K562 (cell line): ENCODE measurements around the gene PEX10. TPM values are rescaled to one million over a fixed set of nuclear protein-coding genes. Genes with fewer than 3 reads are reported as not detected.

Experiments used
- ATAC-seq: fragments of 200-7000 bp; cut with Tn5 transposase; 3 replicates; pipeline ENCODE4 v1.9.1; 2020; ENCODE audit warnings: moderate library complexity
- BruUV-seq: library from RNA; stranded (reverse); fragments of 400-500 nt; replicated peaks from 2 replicates; lab custom pipeline; 2021; lab: Mats Ljungman, UMichigan
- CTCF ChIA-PET: fragments of 300-600 bp; formaldehyde crosslinking; extraction: SDS; loops from one replicate; lab custom pipeline; 2021; ENCODE audit warnings: low intra/inter-chr PET ratio; lab: Yijun Ruan, JAX
- POLR2A ChIA-PET: fragments of 300-600, 350-650 bp; sonication (Branson Sonifier 250); formaldehyde crosslinking; extraction: SDS; loops from one replicate; lab custom pipeline; 2021; ENCODE audit warnings: antibody characterized with exemption, inconsistent platforms; lab: Yijun Ruan, JAX
- DNase-seq, 4 experiments: peaks; one replicate each; pipeline versions ENCODE4 v3.0.0 to v3.0.0-alpha.2; 2011 to 2018; ENCODE audit warnings: low spot score in 3 of 4, mixed read lengths in 3 of 4; ENCODE audit errors: extremely low read depth in 1 of 4
- FAIRE-seq: peaks from 2 replicates; lab custom pipeline; 2011; peaks lifted over from hg19 to GRCh38; lab: Jason Lieb, UNC
- H2AFZ ChIP-seq: 2 replicates; pipeline ENCODE4 v1.6.0; 2011; ENCODE audit warnings: low read depth, low read length, control low read depth, inconsistent platforms
- H3K27ac ChIP-seq: fragments of 200-600 bp; 3 replicates; pipeline ENCODE4 v1.8.0; 2011; ENCODE audit warnings: low read depth, mild to moderate bottlenecking, control low read depth, inconsistent platforms, low read length, moderate library complexity, mixed read lengths; ENCODE audit errors: extremely low read depth
- H3K27me3 ChIP-seq, 2 experiments: fragments of 300-600 bp in 1 of 2; 2 replicates in 1 of 2; 3 replicates in 1 of 2; pipeline versions ENCODE4 v1.6.0 to v1.8.0; 2011; ENCODE audit warnings: inconsistent platforms in 2 of 2, low read length in 2 of 2, mild to moderate bottlenecking in 1 of 2, mixed read lengths in 1 of 2, moderate library complexity in 1 of 2; ENCODE audit not compliant: control insufficient read depth in 2 of 2, insufficient read depth in 2 of 2
- H3K36me3 ChIP-seq: fragments of 300-600 bp; 3 replicates; pipeline ENCODE4 v1.8.0; 2011; ENCODE audit warnings: mild to moderate bottlenecking, low read length, inconsistent platforms; ENCODE audit not compliant: control insufficient read depth, insufficient read depth
- H3K4me1 ChIP-seq, 2 experiments: fragments of 200-600 bp in 1 of 2; replicated peaks in 1 of 2; 2 replicates in 1 of 2; 3 replicates in 1 of 2; pipeline versions ENCODE4 v1.5.1 to v1.8.0; 2011; ENCODE audit warnings: inconsistent platforms in 2 of 2, low read length in 2 of 2, mild to moderate bottlenecking in 1 of 2, mixed read lengths in 1 of 2, moderate library complexity in 1 of 2; ENCODE audit not compliant: control insufficient read depth in 2 of 2, insufficient read depth in 2 of 2
- H3K4me2 ChIP-seq: 2 replicates; pipeline ENCODE4 v1.6.1; 2011; ENCODE audit warnings: low read length, control low read depth, inconsistent platforms, mixed read lengths; ENCODE audit not compliant: insufficient read depth
- H3K4me3 ChIP-seq: fragments of 200-600 bp; sonication (generic), shearing (Covaris generic); 2 replicates; pipeline ENCODE4 v1.5.1; 2016; ENCODE audit warnings: control low read depth, inconsistent platforms
- H3K79me2 ChIP-seq: fragments of 200-600 bp; 3 replicates; pipeline ENCODE4 v1.8.0; 2011; ENCODE audit warnings: low read length, inconsistent platforms; ENCODE audit not compliant: control insufficient read depth, insufficient read depth
- H3K9ac ChIP-seq, 2 experiments: 2 replicates each; pipeline versions ENCODE4 v1.6.0 to v1.6.1; 2011; ENCODE audit warnings: low read depth in 2 of 2, low read length in 2 of 2, control low read depth in 1 of 2, inconsistent platforms in 1 of 2, mild to moderate bottlenecking in 1 of 2, mixed read lengths in 1 of 2; ENCODE audit not compliant: insufficient read depth in 1 of 2
- H3K9me1 ChIP-seq: one replicate; pipeline ENCODE4 v1.6.0; 2011; ENCODE audit warnings: inconsistent platforms, mild to moderate bottlenecking, low read length, moderate library complexity; ENCODE audit not compliant: control insufficient read depth, insufficient read depth
- H3K9me3 ChIP-seq: replicated peaks from 2 replicates; pipeline ENCODE4 v1.5.1; 2011; ENCODE audit warnings: low read depth, low read length, inconsistent platforms; ENCODE audit not compliant: control insufficient read depth, insufficient read depth
- H4K20me1 ChIP-seq: replicated peaks from 2 replicates; pipeline ENCODE4 v1.6.1; 2011; ENCODE audit warnings: low read length, inconsistent platforms, mixed read lengths; ENCODE audit not compliant: control insufficient read depth, insufficient read depth
- KAT8 ChIP-seq: fragments of 450-650 bp; IDR thresholded peaks from 2 replicates; pipeline ENCODE4 v1.6.1; 2016; ENCODE audit warnings: low read depth, mild to moderate bottlenecking
- KHSRP ChIP-seq: fragments of 450-650 bp; IDR thresholded peaks from 2 replicates; pipeline ENCODE4 v1.6.1; 2017
- KLF1 ChIP-seq: fragments of 450-650 bp; IDR thresholded peaks from 2 replicates; pipeline ENCODE4 v1.6.1; 2016; ENCODE audit warnings: missing genetic modification characterization, missing compliant biosample characterization
- KLF10 ChIP-seq: fragments of 250-450 bp; sonication (Bioruptor Pico); IDR thresholded peaks from 2 replicates; pipeline ENCODE4 v1.6.1; 2021; ENCODE audit warnings: matching md5 sums
- RFX5 ChIP-seq: IDR thresholded peaks from 2 replicates; pipeline ENCODE4 v1.6.1; 2011; ENCODE audit warnings: low read depth, mild to moderate bottlenecking, improper control_type of control experiment, low read length
- SIN3A ChIP-seq, 2 experiments: fragments of 150-350 bp in 1 of 2; IDR thresholded peaks; 2 replicates each; pipeline ENCODE4 v1.6.1; 2011 to 2016; ENCODE audit warnings: borderline replicate concordance in 2 of 2, low read depth in 2 of 2, low read length in 2 of 2, mild to moderate bottlenecking in 2 of 2, moderate library complexity in 2 of 2; ENCODE audit not compliant: control insufficient read depth in 1 of 2
- ZNF778 ChIP-seq: fragments of 450-650 bp; formaldehyde crosslinking; IDR thresholded peaks from 2 replicates; pipeline ENCODE4 v1.4.0; 2020; ENCODE audit warnings: mild to moderate bottlenecking, moderate library complexity
- WGBS: fragments of 100-300 bp; shearing (Covaris generic); methylation state at CpG from one replicate; pipeline ENCODE4 v1.1.6; 2016; ENCODE audit warnings: low coverage, mixed read lengths; ENCODE audit not compliant: insufficient coverage; ENCODE audit errors: missing lambda C conversion rate; 5-methylcytosine and 5-hydroxymethylcytosine counted together
- in situ Hi-C: fragments of 300-500 bp; cut with MboI; formaldehyde crosslinking; loops from 4 replicates; pipeline ENCODE4 v1.15.0; 2018; ENCODE audit warnings: inconsistent platforms, mixed read lengths
- intact Hi-C: fragments of 100-400 bp; cut with micrococcal nuclease; formaldehyde crosslinking; loops from 2 replicates; pipeline ENCODE4 v1.14.2; 2022
- polyA plus RNA-seq, 8 experiments: library from polyadenylated mRNA; depleted of rRNA in 4 of 8; stranded (reverse) in 5 of 8; unstranded in 3 of 8; fragments of >200 nt; fragmentation: Nextera tagmentation in 2 of 8; fragmentation: Illumina TruSeq in 1 of 8; extraction: Ambion mirVana in 2 of 8; extraction: Trizol in 1 of 8; gene quantifications; 2 replicates each; pipeline versions ENCODE4 v1.2.1 to v1.2.3, GENCODE V29; 2011 to 2014; ENCODE audit warnings: inconsistent platforms in 1 of 8, missing spikeins in 1 of 8
- total RNA-seq, 7 experiments: library from RNA; depleted of rRNA in 6 of 7; stranded (reverse); fragments of >200 nt in 6 of 7; fragmentation: Illumina TruSeq in 2 of 7; extraction: Trizol in 2 of 7; gene quantifications; 2 replicates each; pipeline versions ENCODE4 v1.2.1 to v1.2.3, GENCODE V29; 2011 to 2021; ENCODE audit warnings: low replicate concordance in 1 of 7
- TF ChIP-seq, protein P1 (sequence below): sonication (generic); formaldehyde crosslinking; IDR thresholded peaks from 2 replicates; pipeline ENCODE4 v1.8.0; 2022; ENCODE audit warnings: mild to moderate bottlenecking, missing genetic modification reagents
- TF ChIP-seq, protein P2 (sequence below): IDR thresholded peaks from 2 replicates; pipeline ENCODE4 v1.6.1; 2011; ENCODE audit warnings: borderline replicate concordance, low read depth, mild to moderate bottlenecking, moderate library complexity, low read length; ENCODE audit not compliant: insufficient read depth, poor library complexity, severe bottlenecking
- TF ChIP-seq, protein P3 (sequence below): fragments of 250-450 bp; sonication (Bioruptor Pico); IDR thresholded peaks from 2 replicates; pipeline ENCODE4 v1.4.0; 2020; ENCODE audit warnings: mild to moderate bottlenecking, moderate library complexity, borderline replicate concordance

Gene PEX10
- total and polyA plus RNA-seq, 9 of the 15 experiments (the other 6 are each of a cell fraction or from before 2014, with no cell fraction given) = 0.03 to 26.2 (median 8.7) TPM

DNA sequence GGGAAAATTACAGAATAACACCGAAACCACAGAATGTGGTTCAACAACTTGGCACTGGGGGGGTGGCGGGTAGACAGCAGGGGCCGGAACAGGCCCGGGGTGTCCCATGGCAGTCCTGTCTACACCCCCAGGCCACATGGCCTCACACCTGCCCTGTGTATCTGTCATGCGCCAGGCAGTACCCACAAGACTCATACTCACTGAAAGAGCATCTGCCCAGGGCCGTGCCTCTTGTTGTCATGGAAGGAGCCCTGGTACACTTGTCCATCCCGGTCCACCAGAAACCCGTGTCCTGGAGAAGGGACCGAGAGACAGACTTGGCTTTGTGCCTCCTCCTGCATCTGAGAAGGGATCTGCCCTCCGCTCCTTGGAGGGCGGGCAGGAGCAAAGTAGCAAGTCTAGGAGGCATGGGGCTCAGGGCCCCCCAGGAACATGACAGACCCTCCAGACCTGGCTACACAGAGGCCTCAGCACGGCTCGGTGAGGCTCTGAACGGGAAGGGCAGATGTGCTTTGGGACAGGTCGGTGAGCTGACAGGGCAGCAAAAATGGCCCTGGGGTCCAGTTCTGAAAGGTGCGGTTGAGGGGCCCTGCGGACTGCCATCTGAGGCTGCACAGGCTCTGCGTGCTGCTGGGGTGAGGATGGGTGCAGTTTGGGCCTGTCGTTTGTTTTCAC lies 26.6 kb downstream of the PEX10 start:
- Histone ChIP-seq H4K20me1 (peaks cover 15% of the 10 kb centered on the region), H3K27ac (no peak overlapping the region), H3K4me1 (peaks cover 9 to 48% of the 10 kb centered on the region in 2 experiments), H3K36me3 (peaks cover 7% of the 10 kb centered on the region; the same call in 1 of the 3 replicates), H3K4me2 (no peak overlapping the region), H3K4me3 (no peak overlapping the region), H2AFZ (no peak overlapping the region), H3K9ac (peak overlapping the region in 1 of 2 experiments; percentile 69; a peak in 1 of 4 replicates), H3K9me1 (peaks cover 4% of the 10 kb centered on the region), H3K9me3 (no peaks in the 10 kb centered on the region), H3K79me2 (peaks cover 10% of the 10 kb centered on the region; the same call in 2 of the 3 replicates), H3K27me3 (peaks cover 0 to 11% of the 10 kb centered on the region in 2 experiments; a peak in 2 of 5 replicates)
- 65% methylated on average over 19 of the region's 19 CpGs for WGBS
- ChIA-PET POLR2A (interaction anchor here (0.6 to 1.2 kb wide), 2 partner anchors 210 to 252 kb away, joined by 3 read pairs; no protein-coding TSS in a partner anchor), CTCF (no interaction called here)
- DNase-seq = no peak
- intact Hi-C loops (no loop called here), in situ Hi-C loops (no loop called here)
- no TSS peak for BruUV-seq
- no peak for FAIRE-seq
- ATAC-seq = no peak
- TF ChIP-seq SIN3A (IDR thresholded peaks at IDR 0.05; ENCODE audit: borderline replicate concordance in 2 of 2, control insufficient read depth in 1 of 2, low read depth in 2 of 2, low read length in 2 of 2) = no peak
- TF ChIP-seq RFX5 = no peak
- no peak for TF ChIP-seq KHSRP
- TF ChIP-seq, protein P1, sequence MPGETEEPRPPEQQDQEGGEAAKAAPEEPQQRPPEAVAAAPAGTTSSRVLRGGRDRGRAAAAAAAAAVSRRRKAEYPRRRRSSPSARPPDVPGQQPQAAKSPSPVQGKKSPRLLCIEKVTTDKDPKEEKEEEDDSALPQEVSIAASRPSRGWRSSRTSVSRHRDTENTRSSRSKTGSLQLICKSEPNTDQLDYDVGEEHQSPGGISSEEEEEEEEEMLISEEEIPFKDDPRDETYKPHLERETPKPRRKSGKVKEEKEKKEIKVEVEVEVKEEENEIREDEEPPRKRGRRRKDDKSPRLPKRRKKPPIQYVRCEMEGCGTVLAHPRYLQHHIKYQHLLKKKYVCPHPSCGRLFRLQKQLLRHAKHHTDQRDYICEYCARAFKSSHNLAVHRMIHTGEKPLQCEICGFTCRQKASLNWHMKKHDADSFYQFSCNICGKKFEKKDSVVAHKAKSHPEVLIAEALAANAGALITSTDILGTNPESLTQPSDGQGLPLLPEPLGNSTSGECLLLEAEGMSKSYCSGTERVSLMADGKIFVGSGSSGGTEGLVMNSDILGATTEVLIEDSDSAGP = no peak
- TF ChIP-seq, protein P2, sequence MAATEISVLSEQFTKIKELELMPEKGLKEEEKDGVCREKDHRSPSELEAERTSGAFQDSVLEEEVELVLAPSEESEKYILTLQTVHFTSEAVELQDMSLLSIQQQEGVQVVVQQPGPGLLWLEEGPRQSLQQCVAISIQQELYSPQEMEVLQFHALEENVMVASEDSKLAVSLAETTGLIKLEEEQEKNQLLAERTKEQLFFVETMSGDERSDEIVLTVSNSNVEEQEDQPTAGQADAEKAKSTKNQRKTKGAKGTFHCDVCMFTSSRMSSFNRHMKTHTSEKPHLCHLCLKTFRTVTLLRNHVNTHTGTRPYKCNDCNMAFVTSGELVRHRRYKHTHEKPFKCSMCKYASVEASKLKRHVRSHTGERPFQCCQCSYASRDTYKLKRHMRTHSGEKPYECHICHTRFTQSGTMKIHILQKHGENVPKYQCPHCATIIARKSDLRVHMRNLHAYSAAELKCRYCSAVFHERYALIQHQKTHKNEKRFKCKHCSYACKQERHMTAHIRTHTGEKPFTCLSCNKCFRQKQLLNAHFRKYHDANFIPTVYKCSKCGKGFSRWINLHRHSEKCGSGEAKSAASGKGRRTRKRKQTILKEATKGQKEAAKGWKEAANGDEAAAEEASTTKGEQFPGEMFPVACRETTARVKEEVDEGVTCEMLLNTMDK = no peak
- no peak for TF ChIP-seq KLF1 (tag)
- TF ChIP-seq, protein P3, sequence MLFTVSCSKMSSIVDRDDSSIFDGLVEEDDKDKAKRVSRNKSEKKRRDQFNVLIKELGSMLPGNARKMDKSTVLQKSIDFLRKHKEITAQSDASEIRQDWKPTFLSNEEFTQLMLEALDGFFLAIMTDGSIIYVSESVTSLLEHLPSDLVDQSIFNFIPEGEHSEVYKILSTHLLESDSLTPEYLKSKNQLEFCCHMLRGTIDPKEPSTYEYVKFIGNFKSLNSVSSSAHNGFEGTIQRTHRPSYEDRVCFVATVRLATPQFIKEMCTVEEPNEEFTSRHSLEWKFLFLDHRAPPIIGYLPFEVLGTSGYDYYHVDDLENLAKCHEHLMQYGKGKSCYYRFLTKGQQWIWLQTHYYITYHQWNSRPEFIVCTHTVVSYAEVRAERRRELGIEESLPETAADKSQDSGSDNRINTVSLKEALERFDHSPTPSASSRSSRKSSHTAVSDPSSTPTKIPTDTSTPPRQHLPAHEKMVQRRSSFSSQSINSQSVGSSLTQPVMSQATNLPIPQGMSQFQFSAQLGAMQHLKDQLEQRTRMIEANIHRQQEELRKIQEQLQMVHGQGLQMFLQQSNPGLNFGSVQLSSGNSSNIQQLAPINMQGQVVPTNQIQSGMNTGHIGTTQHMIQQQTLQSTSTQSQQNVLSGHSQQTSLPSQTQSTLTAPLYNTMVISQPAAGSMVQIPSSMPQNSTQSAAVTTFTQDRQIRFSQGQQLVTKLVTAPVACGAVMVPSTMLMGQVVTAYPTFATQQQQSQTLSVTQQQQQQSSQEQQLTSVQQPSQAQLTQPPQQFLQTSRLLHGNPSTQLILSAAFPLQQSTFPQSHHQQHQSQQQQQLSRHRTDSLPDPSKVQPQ (CRISPR knock-in tag) = no peak
- no peak for TF ChIP-seq ZNF778 (CRISPR knock-in tag)
- no peak for TF ChIP-seq KLF10 (CRISPR knock-in tag)
- TF ChIP-seq KAT8 = no peak
